ENCODE measurements around the gene ACAA2. TPM values are rescaled to one million over a fixed set of nuclear protein-coding genes. Genes with fewer than 3 reads are reported as not detected.

ACAA2 gene
- total RNA-seq, 1 experiment from 2014 or later = 77.1 TPM

DNA sequence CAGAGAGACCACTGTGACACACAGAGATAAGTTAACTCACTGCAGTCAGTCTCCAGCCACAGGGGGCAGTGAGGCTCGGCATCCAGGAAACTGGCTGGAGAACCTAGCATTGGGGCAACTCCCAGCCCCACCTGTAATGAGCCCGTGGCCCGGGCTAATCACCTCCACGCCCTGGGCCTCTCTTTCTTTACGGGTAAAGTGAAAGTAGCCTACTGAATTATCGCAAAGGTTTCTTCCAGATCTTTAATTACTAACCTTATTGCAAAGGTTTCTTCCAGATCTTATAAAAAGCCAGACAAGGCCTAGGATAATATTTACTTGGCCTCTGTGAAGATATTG lies 45.7 kb upstream of the ACAA2 start:
- H3K27ac Mint-ChIP-seq (ENCODE audit: unreplicated experiment) = peak overlapping the region; percentile 33
- CTCF ChIA-PET = interaction anchor here (0.7 to 2.0 kb wide), 17 partner anchors 9 to 394 kb away, joined by 3 to 22 read pairs (median 5); partner anchors contain the start of genes ACAA2 and LIPG
- intact Hi-C loops (cut with micrococcal nuclease; ENCODE audit: unreplicated experiment) = loop anchor here (2.0 kb wide), 2 partner anchors 70 to 348 kb away; no protein-coding TSS in a partner anchor
- H3K36me3 Mint-ChIP-seq (ENCODE audit: insufficient read depth, unreplicated experiment) = peaks cover 16% of the 10 kb centered on the region
- H3K9me3 Mint-ChIP-seq (ENCODE audit: low read depth, unreplicated experiment) = no peaks in the 10 kb centered on the region
- peak overlapping the region; percentile 51 for H3K4me3 Mint-ChIP-seq (ENCODE audit: low read depth, unreplicated experiment)
- DNase-seq = no peak
- no TSS peak for BruUV-seq (replicated peaks)
- H3K27me3 Mint-ChIP-seq (ENCODE audit: unreplicated experiment) = no peaks in the 10 kb centered on the region
- peaks cover 40% of the 10 kb centered on the region for H3K4me1 Mint-ChIP-seq (ENCODE audit: low read depth, unreplicated experiment)
- TF ChIP-seq, protein P1, sequence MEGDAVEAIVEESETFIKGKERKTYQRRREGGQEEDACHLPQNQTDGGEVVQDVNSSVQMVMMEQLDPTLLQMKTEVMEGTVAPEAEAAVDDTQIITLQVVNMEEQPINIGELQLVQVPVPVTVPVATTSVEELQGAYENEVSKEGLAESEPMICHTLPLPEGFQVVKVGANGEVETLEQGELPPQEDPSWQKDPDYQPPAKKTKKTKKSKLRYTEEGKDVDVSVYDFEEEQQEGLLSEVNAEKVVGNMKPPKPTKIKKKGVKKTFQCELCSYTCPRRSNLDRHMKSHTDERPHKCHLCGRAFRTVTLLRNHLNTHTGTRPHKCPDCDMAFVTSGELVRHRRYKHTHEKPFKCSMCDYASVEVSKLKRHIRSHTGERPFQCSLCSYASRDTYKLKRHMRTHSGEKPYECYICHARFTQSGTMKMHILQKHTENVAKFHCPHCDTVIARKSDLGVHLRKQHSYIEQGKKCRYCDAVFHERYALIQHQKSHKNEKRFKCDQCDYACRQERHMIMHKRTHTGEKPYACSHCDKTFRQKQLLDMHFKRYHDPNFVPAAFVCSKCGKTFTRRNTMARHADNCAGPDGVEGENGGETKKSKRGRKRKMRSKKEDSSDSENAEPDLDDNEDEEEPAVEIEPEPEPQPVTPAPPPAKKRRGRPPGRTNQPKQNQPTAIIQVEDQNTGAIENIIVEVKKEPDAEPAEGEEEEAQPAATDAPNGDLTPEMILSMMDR (IDR thresholded peaks at IDR 0.05; ENCODE audit: unreplicated experiment) = peak; percentile 3

- Mint-ChIP-seq H3K27ac (ENCODE audit: unreplicated experiment) (peak overlapping the region; percentile 33), H3K4me3 (ENCODE audit: low read depth, unreplicated experiment) (peak overlapping the region; percentile 51)
Measured at GRCh38 chr18:49858309-49859020, 45.1 kb upstream of the ACAA2 start.

DNA sequence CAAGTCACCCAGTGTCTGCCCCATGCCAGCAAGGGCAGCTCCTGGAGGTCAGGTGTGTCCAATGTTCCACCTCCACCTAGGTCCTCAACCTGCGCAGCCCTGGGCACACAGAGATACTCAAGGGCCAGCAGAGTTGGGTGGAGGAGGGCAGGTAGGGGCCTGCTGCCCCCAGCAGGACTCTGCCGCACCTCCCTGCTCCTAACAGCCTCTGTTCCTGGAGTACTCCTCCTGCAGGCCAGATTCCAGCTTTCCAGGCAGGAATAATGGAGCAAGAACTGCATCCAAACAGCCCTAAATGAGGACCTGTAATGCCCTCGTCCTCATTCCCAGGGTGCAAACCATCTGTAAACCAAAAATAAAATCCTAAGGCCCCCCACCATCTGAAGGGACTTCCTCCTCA lies 44.4 kb upstream of the ACAA2 start:
- no TSS peak for BruUV-seq (replicated peaks)
- peaks cover 40% of the 10 kb centered on the region for H3K4me1 Mint-ChIP-seq (ENCODE audit: low read depth, unreplicated experiment)
- no peaks in the 10 kb centered on the region for H3K27me3 Mint-ChIP-seq (ENCODE audit: unreplicated experiment)
- TF ChIP-seq, protein P1 (IDR thresholded peaks at IDR 0.05; ENCODE audit: unreplicated experiment) = no peak
- CTCF ChIA-PET = interaction anchor here (1.3 to 2.0 kb wide), 6 partner anchors 46 to 347 kb away, joined by 3 to 22 read pairs (median 8); partner anchors contain the start of gene LIPG
- peaks cover 16% of the 10 kb centered on the region for H3K36me3 Mint-ChIP-seq (ENCODE audit: insufficient read depth, unreplicated experiment)
- no peak for DNase-seq
- no peak overlapping the region for H3K27ac Mint-ChIP-seq (ENCODE audit: unreplicated experiment)
- no peaks in the 10 kb centered on the region for H3K9me3 Mint-ChIP-seq (ENCODE audit: low read depth, unreplicated experiment)
- intact Hi-C loops (cut with micrococcal nuclease; ENCODE audit: unreplicated experiment) = loop anchor here (1.0 to 2.0 kb wide), 3 partner anchors 69 to 347 kb away; no protein-coding TSS in a partner anchor
- H3K4me3 Mint-ChIP-seq (ENCODE audit: low read depth, unreplicated experiment) = no peak overlapping the region

More at GRCh38 chr18:49858309-49859020, 45.1 kb upstream of the ACAA2 start:
- CTCF ChIA-PET = interaction anchor here (0.5 to 2.0 kb wide), 18 partner anchors 9 to 394 kb away, joined by 3 to 22 read pairs (median 5); partner anchors contain the start of genes ACAA2 and LIPG
- no TSS peak for BruUV-seq (replicated peaks)
- Mint-ChIP-seq H3K9me3 (ENCODE audit: low read depth, unreplicated experiment) (no peaks in the 10 kb centered on the region), H3K27me3 (ENCODE audit: unreplicated experiment) (no peaks in the 10 kb centered on the region), H3K4me1 (ENCODE audit: low read depth, unreplicated experiment) (peaks cover 40% of the 10 kb centered on the region), H3K36me3 (ENCODE audit: insufficient read depth, unreplicated experiment) (peaks cover 16% of the 10 kb centered on the region)
- peak; percentile 87 for DNase-seq
- TF ChIP-seq, protein P1 (IDR thresholded peaks at IDR 0.05; ENCODE audit: unreplicated experiment) = peak; percentile 94
- intact Hi-C loops (cut with micrococcal nuclease; ENCODE audit: unreplicated experiment) = loop anchor here (1.0 to 2.0 kb wide), 3 partner anchors 70 to 348 kb away; no protein-coding TSS in a partner anchor

DNA sequence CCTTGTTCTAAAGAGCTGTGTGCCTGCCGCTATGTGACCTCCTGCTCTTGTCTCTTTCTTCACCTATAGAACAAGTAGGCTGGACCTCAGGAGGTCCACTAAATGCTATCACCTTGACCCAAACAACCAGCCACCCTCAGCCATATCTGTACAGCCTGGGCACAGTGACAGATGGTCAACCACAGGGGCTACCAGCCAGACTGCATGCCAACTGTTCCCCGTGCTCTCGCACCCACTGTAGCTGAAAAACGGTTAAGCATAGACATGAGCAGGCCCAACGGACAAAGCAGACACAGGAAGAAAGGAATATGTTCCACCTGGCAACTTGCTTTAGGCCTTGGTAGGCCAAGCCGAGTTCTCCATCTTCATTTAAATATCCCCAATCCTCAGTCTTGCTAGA lies 43.2 kb upstream of the ACAA2 start:
- no peaks in the 10 kb centered on the region for H3K9me3 Mint-ChIP-seq (ENCODE audit: low read depth, unreplicated experiment)
- intact Hi-C loops (cut with micrococcal nuclease; ENCODE audit: unreplicated experiment) = no loop called here
- CTCF ChIA-PET = no interaction called here
- no peak overlapping the region for H3K27ac Mint-ChIP-seq (ENCODE audit: unreplicated experiment)
- no peaks in the 10 kb centered on the region for H3K27me3 Mint-ChIP-seq (ENCODE audit: unreplicated experiment)
- peaks cover 40% of the 10 kb centered on the region for H3K4me1 Mint-ChIP-seq (ENCODE audit: low read depth, unreplicated experiment)
- BruUV-seq (replicated peaks) = no TSS peak
- peaks cover 16% of the 10 kb centered on the region for H3K36me3 Mint-ChIP-seq (ENCODE audit: insufficient read depth, unreplicated experiment)
- TF ChIP-seq, protein P1 (IDR thresholded peaks at IDR 0.05; ENCODE audit: unreplicated experiment) = no peak
- DNase-seq = no peak
- H3K4me3 Mint-ChIP-seq (ENCODE audit: low read depth, unreplicated experiment) = no peak overlapping the region

Measured in Calu3 (cell line).